T follicular helper cell (primary cell): ENCODE measurements around the gene NNT.
"Not testable (repeated sequence)": the region's sequence is repeated elsewhere in the genome, so short reads cannot be mapped to it uniquely, and the experiment has no call there.

ENCODE experiments used
- DNase-seq: peaks from one replicate; pipeline ENCODE4 v3.0.0-alpha.2; 2020; ENCODE audit warnings: low read depth
- total RNA-seq, 2 experiments: gene quantifications; one replicate each; lab custom pipeline; 2026; lab: John Stamatoyannopoulos, UW

NNT gene
- total RNA-seq = 44.4 to 99.3 reads per million in 2 experiments

- DNase-seq = peak; percentile 68
Measured at GRCh38 chr5:43602461-43603343, at the start of gene NNT. NNT (plus strand) TSS chr5:43603180; CDS start chr5:43609196, 6,016 bp downstream.

- no peak for DNase-seq
Measured at GRCh38 chr5:43553381-43553780, 49.6 kb upstream of the NNT start.

- no peak for DNase-seq
Measured at GRCh38 chr5:43554497-43554896, 48.5 kb upstream of the NNT start.

GRCh38 chr5:43555895-43556606, 46.9 kb upstream of the NNT start:
- peak; percentile 20 for DNase-seq

GRCh38 chr5:43556607-43556856, 46.4 kb upstream of the NNT start:
- DNase-seq = not testable (repeated sequence)

GRCh38 chr5:43556857-43557542, 46.0 kb upstream of the NNT start, which contains the start of gene PAIP1:
PAIP1 (minus strand) TSS chr5:43557077; CDS start chr5:43556846, 231 bp downstream.
- peak; percentile 72 for DNase-seq

GRCh38 chr5:43560128-43560527, 42.9 kb upstream of the NNT start:
- DNase-seq = no peak

- DNase-seq = no peak
Measured at GRCh38 chr5:43561356-43561755, 41.6 kb upstream of the NNT start.

GRCh38 chr5:43563321-43563720, 39.7 kb upstream of the NNT start:
- no peak for DNase-seq

GRCh38 chr5:43564289-43564850, 38.6 kb upstream of the NNT start:
- no peak for DNase-seq

- no peak for DNase-seq
Measured at GRCh38 chr5:43565043-43565442, 37.9 kb upstream of the NNT start.

GRCh38 chr5:43567967-43568366, 35.0 kb upstream of the NNT start:
- DNase-seq = no peak

GRCh38 chr5:43569236-43569746, 33.7 kb upstream of the NNT start:
- no peak for DNase-seq

GRCh38 chr5:43570450-43571158, 32.4 kb upstream of the NNT start:
- no peak for DNase-seq

GRCh38 chr5:43571237-43571636, 31.7 kb upstream of the NNT start:
- no peak for DNase-seq

- DNase-seq = no peak
Measured at GRCh38 chr5:43572357-43572756, 30.6 kb upstream of the NNT start.

- no peak for DNase-seq
Measured at GRCh38 chr5:43573058-43573457, 29.9 kb upstream of the NNT start.

GRCh38 chr5:43580402-43581210, 22.4 kb upstream of the NNT start:
- not testable (repeated sequence) for DNase-seq

GRCh38 chr5:43581398-43581797, 21.6 kb upstream of the NNT start:
- DNase-seq = no peak
